NCI-H1048 (cell line): ENCODE results near the gene MERTK.

ENCODE experiments used
- DNase-seq: peaks from one replicate; lab custom pipeline; 2025; lab: John Stamatoyannopoulos, UW

The MERTK gene

GRCh38 chr2:112077814-112078213, 179.4 kb downstream of the MERTK start:
- DNase-seq, result no peak
